ENCODE measurements around the gene SMAD5.

Gene SMAD5

GRCh38 chr5:136134653-136135052, 2.0 kb downstream of the SMAD5 start:
- no peak for TF ChIP-seq CTCF (IDR thresholded peaks at IDR 0.05; ENCODE audit: poor library complexity, severe bottlenecking)
- DNase-seq (ENCODE audit: low spot score) (no peak), ATAC-seq (ENCODE audit: low read depth) (no peak)
- H3K4me3 ChIP-seq (ENCODE audit: severe bottlenecking), result peak overlapping the region; percentile 91
- H3K36me3 ChIP-seq (ENCODE audit: low read depth), result peaks cover 4% of the 10 kb centered on the region; the same call in 1 of the 2 replicates
- H3K4me1 ChIP-seq (ENCODE audit: insufficient read depth, poor library complexity, severe bottlenecking), result peaks cover 28% of the 10 kb centered on the region
- no peaks in the 10 kb centered on the region for H3K9me3 ChIP-seq (ENCODE audit: severe bottlenecking)
- H3K27ac ChIP-seq (ENCODE audit: poor library complexity, severe bottlenecking), result no peak overlapping the region
- H3K27me3 ChIP-seq (ENCODE audit: insufficient read depth, poor library complexity, severe bottlenecking), result no peaks in the 10 kb centered on the region

DNA sequence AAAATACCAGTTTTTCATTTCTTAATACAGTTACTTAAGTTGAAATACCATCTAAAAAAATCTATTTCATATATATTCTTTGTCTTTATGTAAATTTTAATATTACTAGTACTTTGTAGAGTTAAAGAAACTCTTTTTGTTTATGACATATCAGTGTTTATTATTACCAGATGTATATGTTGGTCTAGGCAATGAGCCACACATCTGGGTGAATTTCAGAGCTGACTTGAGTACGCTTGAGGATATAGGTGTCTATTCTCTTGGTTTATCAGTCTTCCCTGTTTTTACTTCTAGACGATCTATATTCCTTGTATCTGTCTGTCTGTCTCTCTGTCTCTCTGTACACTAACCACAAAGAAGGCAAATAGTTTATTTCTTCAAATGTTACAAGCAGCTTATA, 2.9 kb downstream of the SMAD5 start:
- no peak overlapping the region for H3K27ac ChIP-seq (ENCODE audit: poor library complexity, severe bottlenecking)
- peaks cover 4% of the 10 kb centered on the region; the same call in 1 of the 2 replicates for H3K36me3 ChIP-seq (ENCODE audit: low read depth)
- ATAC-seq (ENCODE audit: low read depth), result no peak
- peaks cover 28% of the 10 kb centered on the region for H3K4me1 ChIP-seq (ENCODE audit: insufficient read depth, poor library complexity, severe bottlenecking)
- DNase-seq (ENCODE audit: low spot score), result no peak
- no peak for TF ChIP-seq CTCF (IDR thresholded peaks at IDR 0.05; ENCODE audit: poor library complexity, severe bottlenecking)
- H3K9me3 ChIP-seq (ENCODE audit: severe bottlenecking), result no peaks in the 10 kb centered on the region
- H3K27me3 ChIP-seq (ENCODE audit: insufficient read depth, poor library complexity, severe bottlenecking), result no peaks in the 10 kb centered on the region
- no peak overlapping the region for H3K4me3 ChIP-seq (ENCODE audit: severe bottlenecking)

DNA sequence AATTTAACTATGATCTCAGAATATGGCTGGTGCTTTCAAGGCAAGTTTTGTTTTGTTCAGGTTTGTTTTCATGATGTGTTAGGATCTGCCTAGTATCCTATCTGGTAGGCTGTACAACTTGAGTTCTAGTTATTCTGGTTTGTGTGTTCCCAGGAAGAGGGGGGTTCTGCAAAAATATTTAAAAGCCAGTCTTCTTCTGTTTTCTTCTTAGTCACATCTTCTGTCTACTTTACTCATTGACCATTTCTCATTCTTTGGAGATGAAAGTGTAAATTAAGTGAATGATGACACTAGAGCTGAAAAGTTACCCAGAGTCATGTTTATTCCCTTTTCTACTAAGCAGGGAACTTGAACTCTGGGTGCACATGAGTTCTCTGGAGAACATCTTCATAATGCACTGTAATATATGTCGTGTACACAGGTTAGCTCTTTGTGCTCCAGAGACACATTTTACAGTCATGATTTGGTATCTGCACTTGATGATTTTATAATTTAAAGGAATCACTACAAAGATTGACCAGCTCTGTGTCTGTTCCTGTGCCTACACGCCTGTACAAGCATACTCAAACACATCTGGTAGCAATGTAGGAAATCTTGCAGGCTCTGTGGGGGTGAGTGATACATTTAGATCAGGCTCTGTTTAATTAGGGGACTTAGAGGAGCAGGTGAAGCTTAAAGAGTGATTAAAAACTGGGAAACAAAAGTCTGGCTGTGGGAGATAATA, 5.0 kb downstream of the SMAD5 start:
- Histone ChIP-seq H3K27ac (ENCODE audit: poor library complexity, severe bottlenecking) (no peak overlapping the region), H3K27me3 (ENCODE audit: insufficient read depth, poor library complexity, severe bottlenecking) (no peaks in the 10 kb centered on the region), H3K4me1 (ENCODE audit: insufficient read depth, poor library complexity, severe bottlenecking) (peaks cover 33% of the 10 kb centered on the region), H3K4me3 (ENCODE audit: severe bottlenecking) (no peak overlapping the region), H3K36me3 (ENCODE audit: low read depth) (peaks cover 4% of the 10 kb centered on the region; the same call in 1 of the 2 replicates), H3K9me3 (ENCODE audit: severe bottlenecking) (no peaks in the 10 kb centered on the region)
- no peak for TF ChIP-seq CTCF (IDR thresholded peaks at IDR 0.05; ENCODE audit: poor library complexity, severe bottlenecking)
- no peak for DNase-seq (ENCODE audit: low spot score)
- ATAC-seq (ENCODE audit: low read depth), result peak; percentile 29; the same call in 1 of the 3 replicates

- DNase-seq (ENCODE audit: low spot score) (no peak), ATAC-seq (ENCODE audit: low read depth) (peak; percentile 58)
- no peak for TF ChIP-seq CTCF (IDR thresholded peaks at IDR 0.05; ENCODE audit: poor library complexity, severe bottlenecking)
- H3K27ac ChIP-seq (ENCODE audit: poor library complexity, severe bottlenecking), result no peak overlapping the region
- H3K27me3 ChIP-seq (ENCODE audit: insufficient read depth, poor library complexity, severe bottlenecking), result no peaks in the 10 kb centered on the region
- H3K4me1 ChIP-seq (ENCODE audit: insufficient read depth, poor library complexity, severe bottlenecking), result peaks cover 21% of the 10 kb centered on the region
- H3K36me3 ChIP-seq (ENCODE audit: low read depth), result no peaks in the 10 kb centered on the region
- no peak overlapping the region for H3K4me3 ChIP-seq (ENCODE audit: severe bottlenecking)
- no peaks in the 10 kb centered on the region for H3K9me3 ChIP-seq (ENCODE audit: severe bottlenecking)
These were observed 8.9 kb downstream of the SMAD5 start for GRCh38 chr5:136141561-136141960.

GRCh38 chr5:136143312-136143711, 10.7 kb downstream of the SMAD5 start:
- no peak for ATAC-seq (ENCODE audit: low read depth)
- Histone ChIP-seq H3K4me3 (ENCODE audit: severe bottlenecking) (no peak overlapping the region), H3K36me3 (ENCODE audit: low read depth) (peaks cover 6% of the 10 kb centered on the region; the same call in 1 of the 2 replicates), H3K4me1 (ENCODE audit: insufficient read depth, poor library complexity, severe bottlenecking) (peaks cover 9% of the 10 kb centered on the region), H3K27ac (ENCODE audit: poor library complexity, severe bottlenecking) (no peak overlapping the region), H3K9me3 (ENCODE audit: severe bottlenecking) (no peaks in the 10 kb centered on the region), H3K27me3 (ENCODE audit: insufficient read depth, poor library complexity, severe bottlenecking) (no peaks in the 10 kb centered on the region)
- DNase-seq (ENCODE audit: low spot score), result no peak
- no peak for TF ChIP-seq CTCF (IDR thresholded peaks at IDR 0.05; ENCODE audit: poor library complexity, severe bottlenecking)

Measured in RWPE2 (cell line).